Femur (tissue), 1 donor: Measurements from ENCODE around the gene ERCC4.

Experiments used
- DNase-seq: peaks from one replicate; pipeline ENCODE4 v3.0.0-alpha.2; 2017

The ERCC4 gene

DNA sequence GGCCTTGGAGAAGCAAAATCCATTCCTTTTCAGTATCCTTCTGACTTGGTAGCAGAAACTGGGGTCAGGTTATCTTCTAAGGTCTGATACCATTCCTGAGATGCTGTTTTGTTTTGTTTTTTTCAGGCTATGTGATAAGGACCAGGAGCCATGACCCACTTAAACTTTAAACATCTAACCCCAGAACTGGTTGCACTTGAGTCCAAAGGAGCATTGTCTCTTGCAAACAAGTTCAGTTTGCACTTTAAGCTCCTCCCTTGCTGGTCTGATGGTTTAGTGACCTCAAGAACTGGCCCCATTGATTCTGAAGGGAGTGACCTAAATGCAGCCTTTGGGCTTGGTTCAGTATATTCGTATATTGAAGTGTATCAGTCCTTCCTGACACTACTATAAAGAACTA is 75.2 kb downstream of the ERCC4 start:
- DNase-seq, result no peak

DNA sequence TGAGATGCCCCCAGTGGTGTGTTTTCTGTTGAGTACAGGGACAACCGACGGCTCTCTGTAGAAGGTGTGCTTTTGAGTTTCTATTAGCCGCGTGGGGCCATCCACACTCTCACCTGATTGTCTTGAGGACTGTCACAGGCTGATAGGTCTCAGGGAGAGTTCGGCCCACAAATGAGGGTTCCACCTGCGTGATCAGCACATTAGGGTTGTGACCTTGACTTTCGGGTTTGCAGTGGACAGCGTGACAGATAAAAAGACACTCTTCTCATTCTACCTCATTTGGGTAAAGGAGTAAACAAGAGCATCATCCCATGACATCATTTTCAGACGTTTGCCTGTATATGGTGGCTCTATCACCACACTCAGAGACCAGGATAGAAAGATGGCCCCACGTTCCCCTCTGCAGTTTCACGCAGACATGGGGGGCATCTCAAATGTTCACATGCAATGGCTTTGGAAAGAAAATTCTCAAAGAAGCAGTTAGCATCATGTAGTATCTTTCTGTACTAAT is 76.9 kb downstream of the ERCC4 start:
- no peak for DNase-seq

DNA sequence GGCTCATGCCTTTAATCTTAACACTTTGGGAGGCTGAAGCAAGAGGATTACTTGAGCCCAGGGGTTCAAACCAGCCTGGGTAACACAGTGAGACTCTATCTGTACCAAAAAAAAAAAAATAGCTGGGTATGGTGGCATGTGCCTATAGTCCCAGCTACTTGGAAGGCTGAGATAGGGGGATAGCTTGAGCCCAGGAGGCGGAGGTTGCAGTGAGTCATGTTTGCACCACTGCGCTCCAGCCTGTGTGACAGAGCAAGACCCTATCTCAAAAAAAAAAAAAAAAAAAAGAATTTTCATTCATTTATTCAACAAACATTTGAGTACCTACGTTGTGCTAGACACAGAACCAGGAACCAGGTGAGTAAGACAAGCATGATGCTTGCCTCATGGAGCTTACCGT is 77.6 kb downstream of the ERCC4 start:
- DNase-seq, result no peak

DNA sequence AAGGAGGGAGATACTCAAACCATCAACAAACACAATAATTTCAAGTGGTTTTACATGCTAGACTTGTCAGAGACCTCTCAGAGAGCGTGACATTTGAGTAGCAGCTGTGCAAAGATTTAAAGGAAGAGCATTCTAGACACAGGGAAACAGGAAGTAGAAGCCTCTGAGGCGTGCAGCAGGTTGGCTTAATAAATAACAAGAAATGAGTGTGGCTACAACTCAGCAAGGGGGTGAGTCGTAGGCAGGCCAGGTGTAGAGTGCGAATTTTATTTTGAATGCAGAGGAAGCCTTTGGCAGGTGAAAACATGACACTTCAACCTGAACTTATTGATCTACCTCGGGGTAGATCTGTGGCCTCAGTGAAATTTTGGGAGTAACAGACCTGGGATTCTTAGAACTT is 78.0 kb downstream of the ERCC4 start:
- no peak for DNase-seq

- DNase-seq, result no peak
Measured at GRCh38 chr16:13999071-13999894, 79.3 kb downstream of the ERCC4 start.

GRCh38 chr16:13999895-14000425 is 80.0 kb downstream of the ERCC4 start:
- DNase-seq, result no peak

DNA sequence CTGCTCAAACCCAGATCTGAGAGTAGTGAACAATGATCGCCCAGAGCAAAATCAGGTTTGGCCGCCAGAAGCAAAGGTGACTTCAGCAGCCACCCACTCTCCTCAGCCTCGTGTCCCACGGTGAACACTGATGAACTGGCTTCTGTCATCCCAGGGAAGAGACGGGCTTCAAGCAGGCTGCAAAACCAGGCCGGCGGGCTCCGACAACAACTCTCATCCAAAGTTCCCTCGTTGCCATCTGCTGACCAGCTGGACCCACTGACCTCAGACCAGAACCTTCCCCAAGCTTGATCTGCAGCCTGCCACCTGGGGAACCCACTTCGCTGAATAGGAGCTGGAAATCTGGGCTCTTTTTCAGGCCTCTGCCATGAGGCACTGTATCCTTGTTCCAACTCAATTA is 81.6 kb downstream of the ERCC4 start:
- no peak for DNase-seq
